HL-60 (cell line): ENCODE measurements around the gene HRH1.

Experiments used
- CTCF ChIP-seq: IDR thresholded peaks from one replicate; pipeline ENCODE4 v1.5.1; 2011; ENCODE audit warnings: low read length, control low read depth, inconsistent platforms; ENCODE audit not compliant: insufficient read depth
- POLR2AphosphoS5 ChIP-seq: IDR thresholded peaks from 2 replicates; pipeline ENCODE4 v1.6.1; 2012; ENCODE audit warnings: low read depth
- REST ChIP-seq: IDR thresholded peaks from 2 replicates; pipeline ENCODE4 v1.6.1; 2012; ENCODE audit warnings: low read depth; ENCODE audit not compliant: insufficient replicate concordance
- SPI1 ChIP-seq: IDR thresholded peaks from 2 replicates; pipeline ENCODE4 v1.6.1; 2012; ENCODE audit warnings: low read depth, mild to moderate bottlenecking, borderline replicate concordance

- no peak for TF ChIP-seq CTCF
- TF ChIP-seq SPI1: no peak
- TF ChIP-seq POLR2AphosphoS5: no peak
- TF ChIP-seq REST: no peak
Measured at GRCh38 chr3:11138371-11138770, 15.9 kb upstream of the HRH1 start.
